22Rv1 (cell line): ENCODE measurements around the gene MEIOSIN.

Experiments
- ZFX ChIP-seq: fragments of 450-650 bp; IDR thresholded peaks from 2 replicates; pipeline ENCODE4 v1.6.1; 2017; ENCODE audit warnings: antibody characterized with exemption, borderline replicate concordance
- TF ChIP-seq, protein P1 (sequence below): fragments of 450-650 bp; IDR thresholded peaks from 2 replicates; pipeline ENCODE4 v1.5.1; 2017; ENCODE audit warnings: mild to moderate bottlenecking

DNA sequence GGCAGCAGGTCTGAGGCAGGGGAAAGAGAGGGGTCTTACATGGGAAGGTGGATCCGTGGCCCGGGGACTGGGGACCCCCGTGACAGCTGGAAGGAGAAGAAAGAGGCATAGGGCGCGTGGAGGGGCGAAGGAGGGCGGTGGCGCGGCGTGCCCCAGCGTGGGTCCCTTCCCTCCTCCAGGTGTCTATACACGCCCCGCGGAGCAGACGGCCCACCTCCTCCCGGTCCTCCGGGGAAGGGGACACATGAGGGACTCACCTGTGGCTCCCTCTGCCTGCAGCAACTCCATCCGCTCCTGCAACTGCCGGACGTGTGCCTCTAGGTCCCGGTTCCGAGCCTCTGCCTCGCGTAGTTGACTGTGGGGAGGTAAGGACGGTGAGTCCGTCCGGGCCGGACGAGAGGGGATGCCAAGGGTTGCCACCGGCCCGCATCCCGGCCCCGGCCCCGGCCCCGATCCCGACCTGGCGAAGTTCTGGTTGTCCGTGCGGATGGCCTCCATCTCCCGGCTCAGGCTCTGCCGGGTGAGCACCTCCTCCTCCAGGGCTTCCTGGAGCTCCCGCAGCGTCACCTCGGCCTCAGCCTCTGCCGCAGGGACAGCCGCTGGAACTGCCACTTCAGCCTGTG is 38.2 kb downstream of the MEIOSIN start:
- TF ChIP-seq, protein P1, sequence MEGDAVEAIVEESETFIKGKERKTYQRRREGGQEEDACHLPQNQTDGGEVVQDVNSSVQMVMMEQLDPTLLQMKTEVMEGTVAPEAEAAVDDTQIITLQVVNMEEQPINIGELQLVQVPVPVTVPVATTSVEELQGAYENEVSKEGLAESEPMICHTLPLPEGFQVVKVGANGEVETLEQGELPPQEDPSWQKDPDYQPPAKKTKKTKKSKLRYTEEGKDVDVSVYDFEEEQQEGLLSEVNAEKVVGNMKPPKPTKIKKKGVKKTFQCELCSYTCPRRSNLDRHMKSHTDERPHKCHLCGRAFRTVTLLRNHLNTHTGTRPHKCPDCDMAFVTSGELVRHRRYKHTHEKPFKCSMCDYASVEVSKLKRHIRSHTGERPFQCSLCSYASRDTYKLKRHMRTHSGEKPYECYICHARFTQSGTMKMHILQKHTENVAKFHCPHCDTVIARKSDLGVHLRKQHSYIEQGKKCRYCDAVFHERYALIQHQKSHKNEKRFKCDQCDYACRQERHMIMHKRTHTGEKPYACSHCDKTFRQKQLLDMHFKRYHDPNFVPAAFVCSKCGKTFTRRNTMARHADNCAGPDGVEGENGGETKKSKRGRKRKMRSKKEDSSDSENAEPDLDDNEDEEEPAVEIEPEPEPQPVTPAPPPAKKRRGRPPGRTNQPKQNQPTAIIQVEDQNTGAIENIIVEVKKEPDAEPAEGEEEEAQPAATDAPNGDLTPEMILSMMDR: no peak
- TF ChIP-seq ZFX: no peak
